Measurements from ENCODE around the gene PROM1. TPM values are rescaled to one million over a fixed set of nuclear protein-coding genes. Genes with fewer than 3 reads are reported as not detected.

The PROM1 gene
- total and polyA plus RNA-seq, 3 donors from 2014 or later = 24.5 to 32.9 (median 25.4) TPM

- no peak for DNase-seq
- Histone ChIP-seq H3K36me3 (ENCODE audit: low read depth, missing control alignments) (no peaks in the 10 kb centered on the region), H3K9me3 (no peaks in the 10 kb centered on the region), H3K4me3 (no peak overlapping the region), H3K27ac (no peak overlapping the region), H3K27me3 (no peaks in the 10 kb centered on the region), H3K4me1 (no peaks in the 10 kb centered on the region)
- WGBS, 2 donors = 100% methylated on average over 1 of the region's 1 CpG
- no peak for TF ChIP-seq POLR2A (IDR thresholded peaks at IDR 0.05)
- no peak for TF ChIP-seq CTCF (IDR thresholded peaks at IDR 0.05)
- intact Hi-C loops (cut with DNase I; ENCODE audit: low total_unique reads) = no loop called here
These were observed 38.1 kb downstream of the PROM1 start for GRCh38 chr4:16045687-16046086.

- Histone ChIP-seq H3K9me3 (no peaks in the 10 kb centered on the region), H3K27me3 (no peaks in the 10 kb centered on the region), H3K36me3 (ENCODE audit: low read depth, missing control alignments) (no peaks in the 10 kb centered on the region), H3K4me3 (no peak overlapping the region), H3K4me1 (no peaks in the 10 kb centered on the region), H3K27ac (no peak overlapping the region)
- TF ChIP-seq CTCF (IDR thresholded peaks at IDR 0.05) (no peak), POLR2A (IDR thresholded peaks at IDR 0.05) (no peak)
- no peak for DNase-seq
- WGBS, 2 donors = 82 to 87% methylated on average over 8 to 11 of the region's 11 CpGs
- intact Hi-C loops (cut with DNase I; ENCODE audit: low total_unique reads) = no loop called here
These were observed 40.0 kb downstream of the PROM1 start for GRCh38 chr4:16043642-16044498.

DNA sequence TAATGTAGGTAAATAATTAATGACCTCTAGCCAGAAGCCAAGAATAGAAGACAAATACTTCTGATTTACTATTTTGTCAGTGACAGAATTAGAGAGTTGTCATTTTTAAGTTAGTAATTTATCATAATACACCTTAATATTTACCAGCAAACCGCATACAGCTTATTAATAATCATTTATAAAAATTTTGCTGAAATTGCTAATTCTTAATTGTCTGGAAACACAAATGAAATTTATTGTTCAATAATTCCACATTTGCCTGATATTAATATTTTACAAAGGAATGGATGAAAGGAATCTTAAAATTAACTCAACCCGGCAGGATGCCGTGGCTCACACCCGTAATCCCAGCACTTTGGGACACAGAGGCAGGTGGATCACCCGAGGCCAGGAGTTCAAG is 44.7 kb downstream of the PROM1 start:
- H3K4me3 ChIP-seq = no peak overlapping the region
- no peak for DNase-seq
- TF ChIP-seq POLR2A (IDR thresholded peaks at IDR 0.05) (no peak), CTCF (IDR thresholded peaks at IDR 0.05) (no peak)
- no peaks in the 10 kb centered on the region for H3K36me3 ChIP-seq (ENCODE audit: low read depth, missing control alignments)
- no peak overlapping the region for H3K27ac ChIP-seq
- H3K27me3 ChIP-seq = no peaks in the 10 kb centered on the region
- H3K4me1 ChIP-seq = no peaks in the 10 kb centered on the region
- H3K9me3 ChIP-seq = no peaks in the 10 kb centered on the region
- WGBS, 2 donors = 97 to 98% methylated on average over 5 of the region's 5 CpGs
- intact Hi-C loops (cut with DNase I; ENCODE audit: low total_unique reads) = no loop called here

- Histone ChIP-seq H3K27ac (no peak overlapping the region), H3K4me3 (no peak overlapping the region), H3K36me3 (ENCODE audit: low read depth, missing control alignments) (no peaks in the 10 kb centered on the region), H3K4me1 (no peaks in the 10 kb centered on the region), H3K27me3 (no peaks in the 10 kb centered on the region), H3K9me3 (no peaks in the 10 kb centered on the region)
- no peak for DNase-seq
- intact Hi-C loops (cut with DNase I; ENCODE audit: low total_unique reads) = no loop called here
- 70 to 84% methylated on average over 4 of the region's 4 CpGs for WGBS, 2 donors
- TF ChIP-seq POLR2A (IDR thresholded peaks at IDR 0.05) = no peak
- no peak for TF ChIP-seq CTCF (IDR thresholded peaks at IDR 0.05)
These were observed 45.9 kb downstream of the PROM1 start for GRCh38 chr4:16037901-16038300.

DNA sequence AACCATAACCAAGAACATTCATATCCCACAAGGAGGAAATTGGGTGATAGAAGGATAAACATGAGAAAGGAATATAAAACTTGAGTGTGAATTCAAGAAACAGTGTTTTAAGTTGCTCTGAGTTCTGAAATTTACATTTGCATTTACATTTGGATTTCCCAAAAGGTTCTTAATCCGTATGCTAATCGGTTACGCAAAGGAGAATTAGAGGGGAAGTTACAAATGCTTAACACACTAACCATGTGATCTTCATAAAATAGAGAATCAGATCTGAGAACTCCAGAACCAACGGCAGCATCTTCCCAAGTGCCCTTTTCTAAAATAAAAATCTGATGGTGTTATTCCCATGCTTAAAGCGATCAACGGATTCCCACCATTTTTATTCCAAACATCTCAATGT is 48.0 kb downstream of the PROM1 start:
- Histone ChIP-seq H3K9me3 (no peaks in the 10 kb centered on the region), H3K4me1 (no peaks in the 10 kb centered on the region), H3K4me3 (no peak overlapping the region), H3K27me3 (no peaks in the 10 kb centered on the region), H3K27ac (no peak overlapping the region), H3K36me3 (ENCODE audit: low read depth, missing control alignments) (no peaks in the 10 kb centered on the region)
- no peak for TF ChIP-seq POLR2A (IDR thresholded peaks at IDR 0.05)
- TF ChIP-seq CTCF (IDR thresholded peaks at IDR 0.05) = no peak
- intact Hi-C loops (cut with DNase I; ENCODE audit: low total_unique reads) = no loop called here
- DNase-seq = no peak
- WGBS, 2 donors = 90 to 94% methylated on average over 6 of the region's 6 CpGs
